GM23338 (cell line): ENCODE measurements around the gene USP31. TPM values are rescaled to one million over a fixed set of nuclear protein-coding genes. Genes with fewer than 3 reads are reported as not detected.
A peak's percentile ranks its signal among the peaks of the same experiment; 100 is the strongest.

Source experiments
- ATAC-seq: fragments of 200-7000 bp; cut with Tn5 transposase; 3 replicates; pipeline ENCODE4 v1.9.1; 2020
- DNase-seq: peaks from one replicate; pipeline ENCODE4 v3.0.0-alpha.2; 2015; ENCODE audit warnings: low spot score
- H2AFZ ChIP-seq: fragments of 200-600 bp; sonication (generic); 2 replicates; pipeline ENCODE4 v1.8.0; 2016; ENCODE audit warnings: antibody characterized with exemption, mild to moderate bottlenecking, moderate library complexity
- H3F3A ChIP-seq: fragments of 200-600 bp; sonication (generic); replicated peaks from 2 replicates; pipeline ENCODE4 v1.8.0; 2017; ENCODE audit warnings: antibody characterized with exemption, mixed run types, low read depth
- H3K27ac ChIP-seq: fragments of 200-600 bp; sonication (generic); 2 replicates; pipeline ENCODE4 v1.6.1; 2016; ENCODE audit warnings: low read depth
- H3K27me3 ChIP-seq: fragments of 200-600 bp; sonication (generic); 2 replicates; pipeline ENCODE4 v1.8.0; 2016; ENCODE audit warnings: mild to moderate bottlenecking, mixed run types, moderate library complexity; ENCODE audit not compliant: insufficient read depth
- H3K36me3 ChIP-seq: fragments of 200-600 bp; sonication (generic); 2 replicates; pipeline ENCODE4 v1.8.0; 2016; ENCODE audit warnings: mild to moderate bottlenecking; ENCODE audit not compliant: insufficient read depth
- H3K4me1 ChIP-seq: fragments of 200-600 bp; sonication (generic); 2 replicates; pipeline ENCODE4 v1.8.0; 2016; ENCODE audit warnings: mild to moderate bottlenecking, moderate library complexity; ENCODE audit not compliant: insufficient read depth
- H3K4me2 ChIP-seq: fragments of 200-600 bp; sonication (generic); 2 replicates; pipeline ENCODE4 v1.7.1; 2017; ENCODE audit warnings: mixed run types
- H3K4me3 ChIP-seq: fragments of 200-600 bp; sonication (generic); 2 replicates; pipeline ENCODE4 v1.6.1; 2016; ENCODE audit warnings: mixed run types
- H3K79me2 ChIP-seq: fragments of 200-600 bp; sonication (generic); replicated peaks from 2 replicates; pipeline ENCODE4 v1.8.0; 2017; ENCODE audit warnings: mild to moderate bottlenecking; ENCODE audit not compliant: insufficient read depth
- H3K9me2 ChIP-seq: fragments of 200-600 bp; sonication (generic); 2 replicates; pipeline ENCODE4 v1.8.0; 2017; ENCODE audit not compliant: insufficient read depth
- H4K20me1 ChIP-seq: fragments of 200-600 bp; sonication (generic); replicated peaks from 2 replicates; pipeline ENCODE4 v1.8.0; 2017; ENCODE audit warnings: mild to moderate bottlenecking; ENCODE audit not compliant: insufficient read depth
- H3K27ac Mint-ChIP-seq: 2 replicates; pipeline ENCODE4 v1.8.0; 2020; ENCODE audit warnings: inconsistent platforms, mild to moderate bottlenecking, moderate library complexity, mixed read lengths
- H3K27me3 Mint-ChIP-seq: 3 replicates; pipeline ENCODE4 v1.8.0; 2022; ENCODE audit warnings: low read depth, mild to moderate bottlenecking, moderate library complexity, mixed read lengths, inconsistent platforms; ENCODE audit not compliant: insufficient read depth, poor library complexity
- H3K36me3 Mint-ChIP-seq: 3 replicates; pipeline ENCODE4 v1.8.0; 2021; ENCODE audit warnings: low read depth, mild to moderate bottlenecking, inconsistent platforms, moderate library complexity, mixed read lengths
- H3K4me1 Mint-ChIP-seq: 3 replicates; pipeline ENCODE4 v1.8.0; 2020; ENCODE audit warnings: mild to moderate bottlenecking, inconsistent platforms, mixed read lengths
- H3K4me3 Mint-ChIP-seq: 3 replicates; pipeline ENCODE4 v1.8.0; 2021; ENCODE audit warnings: moderate library complexity, mild to moderate bottlenecking, inconsistent platforms, mixed read lengths
- H3K9me3 Mint-ChIP-seq: 3 replicates; pipeline ENCODE4 v1.8.0; 2020; ENCODE audit warnings: moderate library complexity, mild to moderate bottlenecking, inconsistent platforms, mixed read lengths
- CREB1 ChIP-seq: fragments of 250-450 bp; sonication (Bioruptor Pico); IDR thresholded peaks from 2 replicates; pipeline ENCODE4 v1.5.0; 2020; ENCODE audit warnings: low read depth, mild to moderate bottlenecking, moderate library complexity
- CTCF ChIP-seq, 2 experiments: fragments of 200-600 bp in 1 of 2; sonication (generic) in 1 of 2; conservative IDR thresholded peaks; 2 replicates each; pipeline versions ENCODE4 v1.5.1 to v1.6.1; 2016 to 2017; ENCODE audit warnings: antibody characterized with exemption in 2 of 2, low read depth in 2 of 2, mild to moderate bottlenecking in 2 of 2, moderate library complexity in 1 of 2
- ETS1 ChIP-seq: IDR thresholded peaks from 2 replicates; pipeline ENCODE4 v1.6.1; 2016; ENCODE audit warnings: antibody characterized with exemption
- EZH2 ChIP-seq: fragments of 200-600 bp; sonication (generic); IDR thresholded peaks from one replicate; pipeline ENCODE4 v1.8.0; 2017; ENCODE audit warnings: antibody characterized with exemption, mild to moderate bottlenecking, low read depth; ENCODE audit not compliant: unreplicated experiment
- EZH2phosphoT487 ChIP-seq: fragments of 200-600 bp; sonication (generic); IDR thresholded peaks from one replicate; pipeline ENCODE4 v1.8.1; 2018; ENCODE audit warnings: antibody characterized with exemption; ENCODE audit not compliant: unreplicated experiment
- JUNB ChIP-seq: IDR thresholded peaks from one replicate; pipeline ENCODE4 v1.6.1; 2016; ENCODE audit warnings: antibody characterized with exemption; ENCODE audit not compliant: unreplicated experiment
- NANOG ChIP-seq: IDR thresholded peaks from 2 replicates; pipeline ENCODE4 v1.6.1; 2016; ENCODE audit warnings: antibody characterized with exemption, borderline replicate concordance
- POLR2AphosphoS5 ChIP-seq: IDR thresholded peaks from 2 replicates; pipeline ENCODE4 v1.6.1; 2016; ENCODE audit warnings: antibody characterized with exemption, low read depth
- REST ChIP-seq: IDR thresholded peaks from one replicate; pipeline ENCODE4 v1.6.1; 2018; ENCODE audit warnings: antibody characterized with exemption; ENCODE audit not compliant: unreplicated experiment
- STAT1 ChIP-seq: IDR thresholded peaks from one replicate; pipeline ENCODE4 v1.6.1; 2016; ENCODE audit warnings: antibody characterized with exemption; ENCODE audit not compliant: unreplicated experiment
- ZNF114 ChIP-seq: fragments of 250-450 bp; sonication (Bioruptor Pico); IDR thresholded peaks from 2 replicates; pipeline ENCODE4 v1.5.0; 2020; ENCODE audit warnings: mild to moderate bottlenecking, moderate library complexity
- ZNF331 ChIP-seq: fragments of 250-450 bp; sonication (Bioruptor Pico); IDR thresholded peaks from 2 replicates; pipeline ENCODE4 v1.5.0; 2020; ENCODE audit warnings: low read depth, mild to moderate bottlenecking, moderate library complexity
- ZNF462 ChIP-seq: fragments of 250-450 bp; sonication (Bioruptor Pico); IDR thresholded peaks from 2 replicates; pipeline ENCODE4 v1.5.0; 2020; ENCODE audit warnings: mild to moderate bottlenecking, moderate library complexity
- polyA plus RNA-seq: library from polyadenylated mRNA; unstranded; fragments of >200 nt; fragmentation: Nextera tagmentation; extraction: Ambion mirVana; gene quantifications from 2 replicates; pipeline ENCODE4 v1.2.1, GENCODE V29; 2016
- total RNA-seq: library from RNA; depleted of rRNA; stranded (reverse); fragments of >200 nt; shearing (Covaris generic); gene quantifications from 2 replicates; pipeline ENCODE4 v1.2.3, GENCODE V29; 2014

The USP31 gene
- total and polyA plus RNA-seq, 2 experiments from 2014 or later = 4.3 to 17.9 TPM

GRCh38 chr16:23181506-23181905 is 32.3 kb upstream of the USP31 start:
- no peak overlapping the region for H3K4me3 ChIP-seq
- H3K27ac Mint-ChIP-seq = no peak overlapping the region
- TF ChIP-seq EZH2phosphoT487 (no peak), JUNB (no peak), ZNF462 (CRISPR knock-in tag) (no peak), STAT1 (no peak), ZNF331 (CRISPR knock-in tag) (no peak), POLR2AphosphoS5 (no peak), CTCF (conservative IDR thresholded peaks at IDR 0.05; ENCODE audit: low read depth in 2 of 2) (no peak), EZH2 (no peak), ZNF114 (CRISPR knock-in tag) (no peak), ETS1 (no peak), CREB1 (CRISPR knock-in tag) (no peak), REST (no peak), NANOG (no peak)
- H3K9me2 ChIP-seq = no peaks in the 10 kb centered on the region
- H3K36me3 Mint-ChIP-seq = no peaks in the 10 kb centered on the region; the same call in 2 of the 3 replicates
- H3K27ac ChIP-seq = no peak overlapping the region
- peaks cover 38% of the 10 kb centered on the region for H3K27me3 ChIP-seq
- no peak overlapping the region for H2AFZ ChIP-seq
- DNase-seq = no peak
- peaks cover 28% of the 10 kb centered on the region for H3K27me3 Mint-ChIP-seq
- no peaks in the 10 kb centered on the region; the same call in 1 of the 2 replicates for H4K20me1 ChIP-seq
- H3K4me2 ChIP-seq = no peak overlapping the region
- peaks cover 7% of the 10 kb centered on the region for H3K4me1 Mint-ChIP-seq
- H3K36me3 ChIP-seq = no peaks in the 10 kb centered on the region
- ATAC-seq = no peak
- H3K79me2 ChIP-seq = no peaks in the 10 kb centered on the region
- H3K4me1 ChIP-seq = peaks cover 22% of the 10 kb centered on the region; the same call in 1 of the 2 replicates
- H3F3A ChIP-seq = no peaks in the 10 kb centered on the region
- no peaks in the 10 kb centered on the region; the same call in 2 of the 3 replicates for H3K9me3 Mint-ChIP-seq
- H3K4me3 Mint-ChIP-seq = peak overlapping the region; percentile 78; the same call in 2 of the 3 replicates
